Measurements from ENCODE around the gene LAMC2. TPM values are rescaled to one million over a fixed set of nuclear protein-coding genes. Genes with fewer than 3 reads are reported as not detected.

The LAMC2 gene
- total and polyA plus RNA-seq, 2 of the 8 experiments (the other 6 are each of a cell fraction or from before 2014, with no cell fraction given): 4.6 to 12.9 TPM

- Histone ChIP-seq H4K8ac (ENCODE audit: extremely low read depth, insufficient read depth, low read length) (no peak overlapping the region), H3K18ac (ENCODE audit: extremely low read depth, low read length) (no peak overlapping the region), H3K27me3 (replicated peaks in 1 of 4; ENCODE audit: control insufficient read depth in 3 of 4, extremely low read depth in 1 of 4, insufficient read depth in 3 of 4, low read length in 3 of 4) (no peaks in the 10 kb centered on the region), H3K4me1 (replicated peaks in 1 of 4; ENCODE audit: control insufficient read depth in 3 of 4, insufficient read depth in 4 of 4, low read length in 3 of 4) (peaks cover 10 to 20% (median 15%) of the 10 kb centered on the region in 4 experiments; a peak in 6 of 7 replicates), H3K79me2 (ENCODE audit: control insufficient read depth in 1 of 2, insufficient read depth in 2 of 2, low read length in 2 of 2) (no peaks in the 10 kb centered on the region), H3K79me1 (ENCODE audit: low read depth, low read length) (no peaks in the 10 kb centered on the region), H2BK15ac (ENCODE audit: low read length) (no peak overlapping the region), H2BK120ac (replicated peaks; ENCODE audit: low read depth, low read length) (no peak overlapping the region), H2AFZ (ENCODE audit: low read length) (no peak overlapping the region), H2AK5ac (ENCODE audit: low read depth, low read length) (no peak overlapping the region), H3K23me2 (ENCODE audit: low read depth, low read length) (no peaks in the 10 kb centered on the region), H3K4me2 (ENCODE audit: insufficient read depth in 1 of 2, low read depth in 2 of 2, low read length in 2 of 2) (no peak overlapping the region), H3K9me3 (ENCODE audit: insufficient read depth in 2 of 2, low read depth in 1 of 2, low read length in 1 of 2) (no peaks in the 10 kb centered on the region), H4K5ac (ENCODE audit: insufficient read length, low read depth, low read length) (no peak overlapping the region), H3K56ac (replicated peaks; ENCODE audit: insufficient read length, low read depth, low read length) (no peak overlapping the region), H3K4ac (replicated peaks; ENCODE audit: insufficient read length, low read depth, low read length) (no peak overlapping the region), H2BK12ac (ENCODE audit: low read depth, low read length) (no peak overlapping the region), H4K20me1 (replicated peaks in 1 of 2; ENCODE audit: control insufficient read depth in 1 of 2, insufficient read depth in 2 of 2, low read length in 2 of 2) (no peaks in the 10 kb centered on the region), H3K9ac (replicated peaks in 1 of 4; ENCODE audit: extremely low read depth in 1 of 4, low read depth in 3 of 4, low read length in 3 of 4) (no peak overlapping the region), H3K23ac (ENCODE audit: insufficient read length) (no peak overlapping the region), H3K14ac (ENCODE audit: insufficient read length) (no peak overlapping the region), H3K27ac (ENCODE audit: low read depth, low read length) (no peak overlapping the region), H2BK5ac (ENCODE audit: low read depth, low read length) (no peak overlapping the region), H3K4me3 (ENCODE audit: extremely low read depth in 1 of 4, insufficient read depth in 2 of 4, low read depth in 3 of 4, low read length in 4 of 4) (no peak overlapping the region), H2BK20ac (ENCODE audit: low read length) (no peak overlapping the region), H4K91ac (replicated peaks; ENCODE audit: insufficient read length, low read length) (no peak overlapping the region), H3K36me3 (ENCODE audit: control insufficient read depth in 2 of 4, insufficient read depth in 4 of 4, low read length in 3 of 4) (no peaks in the 10 kb centered on the region)
- DNase-seq (ENCODE audit: low read depth in 1 of 2, low spot score in 2 of 2): no peak
- ChIA-PET POLR2A (ENCODE audit: partially characterized antibody) (interaction anchor here (0.6 kb wide), 1 partner anchor 28 kb away, joined by 3 read pairs; no protein-coding TSS in a partner anchor), CTCF (ENCODE audit: partially characterized antibody) (interaction anchor here (1.0 to 6.6 kb wide), 5 partner anchors 30 to 314 kb away, joined by 3 to 59 read pairs (median 4); no protein-coding TSS in a partner anchor)
- no peak for FAIRE-seq
- WGBS, 2 experiments (ENCODE audit: extremely low coverage in 1 of 2, insufficient coverage in 1 of 2, insufficient read length in 1 of 2, insufficient replicate concordance in 2 of 2, low coverage in 1 of 2, low lambda C conversion rate in 2 of 2, missing lambda C conversion rate in 1 of 2): 94% methylated on average over 9 of the region's 9 CpGs; no CpG with 5 or more reads in 1 of the 2 experiments
Observed at GRCh38 chr1:183276386-183277080, 90.5 kb downstream of the LAMC2 start.
